Measurements from ENCODE around the gene CTDP1.

CTDP1 gene

DNA sequence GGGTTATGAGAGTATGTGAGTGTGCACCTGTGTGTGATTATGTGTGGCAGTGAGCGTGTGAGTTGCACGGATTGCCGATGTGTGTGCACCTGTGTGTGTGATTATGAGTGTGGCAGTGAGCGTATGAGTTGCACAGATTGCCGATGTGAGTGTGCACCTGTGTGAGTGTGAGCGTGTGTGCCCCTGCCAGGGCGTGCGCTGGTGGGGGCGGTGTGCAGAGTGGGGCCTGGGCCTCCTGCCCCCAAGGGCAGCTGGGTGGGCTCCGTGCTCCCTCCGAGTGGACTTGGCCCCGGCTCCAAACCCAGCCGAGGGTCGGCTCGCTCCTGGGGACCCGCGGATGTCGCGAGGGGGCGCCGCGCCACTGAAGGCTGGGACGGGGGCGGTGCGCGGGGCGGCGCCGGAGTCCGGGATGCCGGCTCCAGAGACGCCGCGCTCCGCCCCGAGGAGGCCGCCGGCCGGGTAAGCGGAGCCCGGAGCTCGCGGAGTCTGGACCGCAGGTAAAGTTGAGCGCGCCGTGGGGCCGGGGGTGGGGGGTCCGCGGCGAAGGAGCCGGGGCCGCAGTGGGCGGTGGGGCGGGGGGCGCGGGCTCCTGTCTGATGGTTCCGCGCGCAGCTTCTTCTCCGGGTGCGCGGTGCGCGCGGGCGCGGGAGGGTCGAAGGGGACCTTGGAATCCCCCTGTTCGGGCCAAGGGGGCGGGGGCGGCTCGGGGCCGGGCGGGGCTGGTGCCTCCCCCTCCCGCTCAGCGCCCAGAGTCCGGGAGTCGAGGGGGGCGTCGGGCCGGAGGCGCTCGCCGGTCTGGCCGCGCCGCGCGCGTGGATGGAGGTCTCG lies 118.1 kb downstream of the CTDP1 start, which contains the start of gene KCNG2:
KCNG2 (plus strand) TSS at position 421 of the 828 bp plus-strand sequence. CDS start 65,730 bp downstream, outside the sequence.
- no peak for TF ChIP-seq JUND (IDR thresholded peaks at IDR 0.05; ENCODE audit: low read depth)
- in situ Hi-C loops (cut with HindIII; ENCODE audit: low pct_unique_long_range_greater_than_20kb, low sequenced_read_pairs), result no loop called here
- DNase-seq (ENCODE audit: low read depth in 1 of 2, low spot score in 1 of 2), result no peak

DNA sequence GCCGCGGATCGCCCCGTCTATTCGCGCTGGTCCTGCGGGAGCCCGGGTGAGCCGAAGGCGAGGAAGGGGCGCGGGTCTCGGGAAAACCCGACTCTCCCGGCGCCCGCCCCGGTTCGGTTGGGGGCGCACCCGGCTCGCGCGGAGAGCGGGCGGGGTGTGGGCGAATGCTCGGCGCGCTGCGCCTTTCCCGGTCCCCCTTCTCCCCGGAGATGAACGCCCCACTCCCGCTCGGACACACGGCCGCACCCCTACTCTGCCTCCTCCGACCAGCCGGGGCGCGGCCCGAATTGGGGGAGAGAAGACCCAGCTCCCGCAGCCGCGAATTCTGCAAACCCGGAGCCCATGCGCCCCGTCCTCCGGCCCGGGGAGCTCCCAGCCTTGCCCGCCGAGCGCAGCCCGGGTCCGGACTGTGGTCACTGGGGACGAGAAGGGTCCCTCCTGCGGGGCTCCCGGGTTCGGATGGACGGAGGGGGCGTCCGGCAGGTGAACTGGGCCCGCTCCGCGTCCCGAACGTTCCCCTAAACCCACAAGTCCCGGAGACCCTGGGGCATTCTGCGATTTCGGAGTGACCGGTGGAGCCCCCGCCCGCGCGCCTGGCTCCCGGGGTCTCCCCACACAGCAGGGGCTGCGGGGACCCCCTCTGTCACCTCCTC lies 118.9 kb downstream of the CTDP1 start:
- in situ Hi-C loops (cut with HindIII; ENCODE audit: low pct_unique_long_range_greater_than_20kb, low sequenced_read_pairs), result no loop called here
- DNase-seq (ENCODE audit: low read depth in 1 of 2, low spot score in 1 of 2), result no peak
- TF ChIP-seq JUND (IDR thresholded peaks at IDR 0.05; ENCODE audit: low read depth), result no peak

DNA sequence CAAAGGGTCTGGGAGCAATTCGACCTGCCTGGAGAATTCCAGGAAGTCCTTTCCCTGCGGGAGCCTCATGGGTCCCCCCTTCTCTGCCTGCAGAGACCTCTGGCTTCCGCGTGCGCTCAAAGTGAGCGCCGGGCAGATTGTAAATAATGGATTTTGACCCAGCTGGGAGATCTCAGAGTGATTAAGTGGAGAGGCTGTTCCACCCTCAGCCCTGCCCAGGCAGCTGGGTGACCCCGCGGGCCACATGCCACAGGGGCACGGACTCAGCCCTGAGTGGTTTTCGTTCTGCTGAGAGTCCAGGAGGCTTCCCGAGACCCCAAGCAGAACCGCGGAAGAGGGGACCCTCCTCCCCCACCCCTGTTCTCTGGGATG lies 119.4 kb downstream of the CTDP1 start:
- in situ Hi-C loops (cut with HindIII; ENCODE audit: low pct_unique_long_range_greater_than_20kb, low sequenced_read_pairs), result no loop called here
- TF ChIP-seq JUND (IDR thresholded peaks at IDR 0.05; ENCODE audit: low read depth), result no peak
- no peak for DNase-seq (ENCODE audit: low read depth in 1 of 2, low spot score in 1 of 2)

DNA sequence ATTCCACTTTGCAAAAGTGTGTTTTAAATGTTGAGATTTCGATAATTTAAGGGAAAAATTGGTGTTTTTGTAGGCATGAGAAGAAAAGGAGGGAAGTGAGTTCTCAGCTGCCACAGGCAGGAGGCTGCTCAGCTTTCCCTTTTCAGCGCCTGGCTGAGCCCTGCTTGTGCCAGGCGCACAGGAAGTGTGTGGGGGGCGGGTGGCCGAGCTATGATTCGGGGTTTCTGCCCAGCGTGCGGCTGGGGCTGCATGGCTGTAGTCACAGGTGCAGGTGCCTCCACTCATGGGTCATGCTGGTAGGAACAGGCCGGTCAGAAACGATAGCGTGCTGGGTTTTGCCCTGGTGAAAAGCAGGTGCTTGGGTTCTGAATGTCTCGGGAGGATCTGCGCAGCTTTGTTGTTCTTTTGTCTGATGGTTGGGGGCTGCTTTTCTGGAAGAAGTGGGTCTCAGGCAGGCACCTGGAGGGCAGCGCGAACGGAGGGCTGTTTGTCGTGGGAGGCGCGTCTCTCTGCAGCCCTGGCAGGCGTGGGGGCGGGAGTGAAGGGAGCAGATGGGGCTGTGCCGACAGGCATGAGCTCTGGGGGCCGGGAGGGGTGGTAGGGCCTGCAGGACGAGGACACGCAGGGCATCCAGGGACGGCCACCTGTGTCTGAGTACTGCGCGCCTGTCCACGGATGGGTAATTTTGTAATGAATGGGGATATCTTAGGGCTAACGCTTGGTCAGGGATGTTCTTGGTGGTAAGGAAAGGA lies 120.2 kb downstream of the CTDP1 start:
- in situ Hi-C loops (cut with HindIII; ENCODE audit: low pct_unique_long_range_greater_than_20kb, low sequenced_read_pairs), result no loop called here
- DNase-seq (ENCODE audit: low read depth in 1 of 2, low spot score in 1 of 2), result no peak
- TF ChIP-seq JUND (IDR thresholded peaks at IDR 0.05; ENCODE audit: low read depth), result no peak

DNA sequence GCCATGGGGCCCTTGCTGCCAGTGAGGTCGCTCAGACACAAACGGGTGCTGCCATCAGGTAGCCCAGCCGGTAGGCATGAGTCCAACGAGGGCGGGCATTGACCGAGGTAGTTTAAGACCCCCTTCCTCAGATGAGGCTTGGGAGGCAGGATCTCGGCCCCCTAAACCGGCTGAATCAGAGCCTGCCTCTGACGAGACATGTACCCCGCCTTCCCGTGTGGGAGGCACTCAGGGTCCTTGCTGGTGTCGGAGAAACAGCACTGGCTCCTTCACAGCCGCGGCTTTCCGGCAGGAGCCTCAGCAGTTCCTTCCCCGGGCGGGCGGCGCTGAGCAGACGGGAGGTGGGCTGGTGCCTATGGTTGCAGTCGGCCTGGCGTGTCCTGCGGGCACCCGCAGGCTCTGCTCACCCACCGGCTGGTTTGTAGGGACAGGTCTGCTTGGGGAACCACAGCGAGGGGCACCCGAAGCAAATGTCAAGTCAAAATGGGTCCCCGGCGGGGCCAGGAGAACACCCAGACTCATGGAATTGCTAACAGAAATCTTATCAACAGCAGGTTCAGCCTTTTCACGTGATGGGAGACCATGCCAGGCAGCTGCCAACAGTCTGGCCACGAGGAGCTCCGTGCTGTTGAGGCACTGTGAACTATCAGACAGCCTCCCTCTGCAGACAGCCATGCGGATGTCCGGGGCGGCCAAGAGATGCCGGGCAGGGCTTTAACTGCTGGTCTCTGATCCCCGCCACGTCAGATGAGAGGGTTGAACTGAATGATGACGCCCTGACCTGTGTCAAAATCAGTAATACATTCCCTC lies 121.0 kb downstream of the CTDP1 start:
- DNase-seq (ENCODE audit: low read depth in 1 of 2, low spot score in 1 of 2), result no peak
- in situ Hi-C loops (cut with HindIII; ENCODE audit: low pct_unique_long_range_greater_than_20kb, low sequenced_read_pairs), result no loop called here
- no peak for TF ChIP-seq JUND (IDR thresholded peaks at IDR 0.05; ENCODE audit: low read depth)

- no peak for DNase-seq (ENCODE audit: low read depth in 1 of 2, low spot score in 1 of 2)
- in situ Hi-C loops (cut with HindIII; ENCODE audit: low pct_unique_long_range_greater_than_20kb, low sequenced_read_pairs), result no loop called here
Measured at GRCh38 chr18:79801217-79801616, 121.6 kb downstream of the CTDP1 start.

GRCh38 chr18:79801641-79802040 lies 122.0 kb downstream of the CTDP1 start:
- no peak for TF ChIP-seq JUND (IDR thresholded peaks at IDR 0.05; ENCODE audit: low read depth)
- in situ Hi-C loops (cut with HindIII; ENCODE audit: low pct_unique_long_range_greater_than_20kb, low sequenced_read_pairs), result no loop called here
- DNase-seq (ENCODE audit: low read depth in 1 of 2, low spot score in 1 of 2), result no peak

More at GRCh38 chr18:79801217-79801616, 121.6 kb downstream of the CTDP1 start:
- TF ChIP-seq JUND (IDR thresholded peaks at IDR 0.05; ENCODE audit: low read depth), result no peak

DNA sequence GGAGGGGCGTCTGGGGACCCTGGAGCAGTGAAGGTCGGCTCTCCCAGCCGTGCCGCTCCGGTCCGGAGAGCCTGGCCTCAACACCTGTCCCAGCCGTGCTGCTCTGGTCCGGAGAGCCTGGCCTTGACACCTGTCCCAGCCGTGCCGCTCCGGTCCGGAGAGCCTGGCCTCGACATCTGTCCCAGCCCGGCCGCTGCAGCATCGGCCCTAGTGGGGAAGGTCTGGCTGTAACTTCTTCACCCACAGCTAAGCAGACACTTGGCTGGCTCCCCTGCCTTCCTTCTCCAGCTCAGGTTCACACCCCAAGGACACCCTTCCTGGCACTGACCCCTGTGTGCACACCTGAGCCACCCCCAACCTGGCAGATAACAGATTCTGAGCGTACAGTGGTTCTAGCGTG lies 122.7 kb downstream of the CTDP1 start:
- TF ChIP-seq JUND (IDR thresholded peaks at IDR 0.05; ENCODE audit: low read depth), result no peak
- in situ Hi-C loops (cut with HindIII; ENCODE audit: low pct_unique_long_range_greater_than_20kb, low sequenced_read_pairs), result no loop called here

GRCh38 chr18:79803611-79804051 lies 124.0 kb downstream of the CTDP1 start:
- TF ChIP-seq JUND (IDR thresholded peaks at IDR 0.05; ENCODE audit: low read depth), result no peak
- DNase-seq (ENCODE audit: low read depth in 1 of 2, low spot score in 1 of 2), result no peak
- in situ Hi-C loops (cut with HindIII; ENCODE audit: low pct_unique_long_range_greater_than_20kb, low sequenced_read_pairs), result no loop called here

More for the DNA sequence above, 122.7 kb downstream of the CTDP1 start:
- DNase-seq (ENCODE audit: low read depth in 1 of 2, low spot score in 1 of 2), result no peak

All from T47D (cell line).